Measurements from ENCODE around the gene ARHGEF6.

Gene ARHGEF6

GRCh38 chrX:136819031-136819703, 38.4 kb upstream of the ARHGEF6 start:
- WGBS, 2 donors (ENCODE audit: extremely low coverage in 2 of 2, insufficient read length in 2 of 2, insufficient replicate concordance in 1 of 2) = no CpG with 5 or more reads among the region's 5 CpGs
- no peak for DNase-seq (ENCODE audit: low spot score)

DNA sequence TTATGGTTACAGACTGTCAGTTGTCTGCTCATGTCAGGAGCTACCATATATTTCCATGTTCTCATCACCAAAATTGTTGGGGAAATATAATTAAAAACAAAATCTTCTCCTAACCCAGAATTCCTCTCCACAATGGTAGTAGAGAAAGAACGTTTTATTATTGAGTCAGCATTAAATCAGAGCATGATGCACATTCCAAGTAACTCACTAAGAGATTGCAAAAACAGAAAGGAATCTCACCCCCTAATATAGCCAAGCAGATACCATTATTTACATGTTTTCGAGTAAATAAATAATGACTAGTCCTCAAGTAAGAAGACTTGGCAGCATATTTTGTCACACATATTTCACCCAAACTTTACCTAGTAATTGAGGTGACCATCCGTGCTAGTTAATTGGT, 36.2 kb upstream of the ARHGEF6 start:
- DNase-seq (ENCODE audit: low spot score) = no peak
- H3K18ac ChIP-seq (ENCODE audit: low read length) = no peak overlapping the region

More at GRCh38 chrX:136819031-136819703, 38.4 kb upstream of the ARHGEF6 start:
- H2AK5ac ChIP-seq (ENCODE audit: low read depth, low read length) = no peak overlapping the region
- H3K27me3 ChIP-seq (ENCODE audit: control insufficient read depth in 3 of 3, insufficient read depth in 3 of 3, low read depth in 1 of 3, low read length in 3 of 3) = no peaks in the 10 kb centered on the region
- H4K91ac ChIP-seq (ENCODE audit: low read depth, low read length, poor library complexity) = no peak overlapping the region
- no peak overlapping the region for H3K4ac ChIP-seq (ENCODE audit: low read length)
- H3K4me2 ChIP-seq (ENCODE audit: insufficient read depth, low read length, poor library complexity, severe bottlenecking) = no peak overlapping the region
- no peaks in the 10 kb centered on the region for H3K9me3 ChIP-seq (replicated peaks in 1 of 2; ENCODE audit: control insufficient read depth in 2 of 2, insufficient read depth in 1 of 2, low read depth in 1 of 2, low read length in 2 of 2)
- no peak overlapping the region for H4K8ac ChIP-seq (ENCODE audit: low read depth, low read length)
- H2BK15ac ChIP-seq (ENCODE audit: low read length) = no peak overlapping the region
- no peaks in the 10 kb centered on the region for H3K4me1 ChIP-seq (ENCODE audit: control insufficient read depth in 2 of 2, insufficient read depth in 1 of 2, low read depth in 1 of 2, low read length in 2 of 2)
- no peak overlapping the region for H2BK12ac ChIP-seq (ENCODE audit: low read length)
- H3K4me3 ChIP-seq (ENCODE audit: low read length in 2 of 2) = no peak overlapping the region
- no peak overlapping the region for H3K9ac ChIP-seq (ENCODE audit: low read depth, low read length, poor library complexity)
- H3K23ac ChIP-seq (ENCODE audit: low read depth, low read length, poor library complexity) = no peak overlapping the region
- H2BK120ac ChIP-seq (ENCODE audit: low read depth, low read length) = no peak overlapping the region
- H2AFZ ChIP-seq (ENCODE audit: low read length) = no peak overlapping the region
- peaks cover 2 to 12% of the 10 kb centered on the region in 2 donors for H3K36me3 ChIP-seq (replicated peaks in 1 of 2; ENCODE audit: control insufficient read depth in 2 of 2, insufficient read depth in 2 of 2, low read length in 2 of 2)
- no peak overlapping the region for H2BK5ac ChIP-seq (ENCODE audit: low read length)
- H3K18ac ChIP-seq (ENCODE audit: low read length) = no peak overlapping the region
- no peak overlapping the region for H3K14ac ChIP-seq (ENCODE audit: low read length)
- no peak overlapping the region for H3K27ac ChIP-seq (replicated peaks; ENCODE audit: low read length)
- no peaks in the 10 kb centered on the region for H3K79me1 ChIP-seq (ENCODE audit: low read depth, low read length)

GRCh38 chrX:136814847-136815750, 34.4 kb upstream of the ARHGEF6 start:
- Histone ChIP-seq H2BK5ac (ENCODE audit: low read length) (no peak overlapping the region), H2BK15ac (ENCODE audit: low read length) (no peak overlapping the region), H3K27ac (replicated peaks; ENCODE audit: low read length) (no peak overlapping the region), H2BK120ac (ENCODE audit: low read depth, low read length) (no peak overlapping the region), H2AFZ (ENCODE audit: low read length) (no peak overlapping the region), H3K18ac (ENCODE audit: low read length) (no peak overlapping the region), H3K9ac (ENCODE audit: low read depth, low read length, poor library complexity) (no peak overlapping the region), H3K4me3 (ENCODE audit: low read length in 2 of 2) (no peak overlapping the region), H3K4me2 (ENCODE audit: insufficient read depth, low read length, poor library complexity, severe bottlenecking) (no peak overlapping the region), H2BK12ac (ENCODE audit: low read length) (no peak overlapping the region), H3K9me3 (replicated peaks in 1 of 2; ENCODE audit: control insufficient read depth in 2 of 2, insufficient read depth in 1 of 2, low read depth in 1 of 2, low read length in 2 of 2) (no peaks in the 10 kb centered on the region), H4K91ac (ENCODE audit: low read depth, low read length, poor library complexity) (no peak overlapping the region), H3K79me1 (ENCODE audit: low read depth, low read length) (no peaks in the 10 kb centered on the region), H3K4me1 (ENCODE audit: control insufficient read depth in 2 of 2, insufficient read depth in 1 of 2, low read depth in 1 of 2, low read length in 2 of 2) (no peaks in the 10 kb centered on the region), H4K8ac (ENCODE audit: low read depth, low read length) (no peak overlapping the region), H3K4ac (ENCODE audit: low read length) (no peak overlapping the region), H3K23ac (ENCODE audit: low read depth, low read length, poor library complexity) (no peak overlapping the region), H3K36me3 (replicated peaks in 1 of 2; ENCODE audit: control insufficient read depth in 2 of 2, insufficient read depth in 2 of 2, low read length in 2 of 2) (peaks cover 0 to 7% of the 10 kb centered on the region in 2 donors), H2AK5ac (ENCODE audit: low read depth, low read length) (no peak overlapping the region), H3K27me3 (ENCODE audit: control insufficient read depth in 3 of 3, insufficient read depth in 3 of 3, low read depth in 1 of 3, low read length in 3 of 3) (no peaks in the 10 kb centered on the region), H3K14ac (ENCODE audit: low read length) (no peak overlapping the region)
- WGBS, 2 donors (ENCODE audit: extremely low coverage in 2 of 2, insufficient read length in 2 of 2, insufficient replicate concordance in 1 of 2) = no CpG with 5 or more reads among the region's 3 CpGs
- no peak for DNase-seq (ENCODE audit: low spot score)

More for the DNA sequence above, 36.2 kb upstream of the ARHGEF6 start:
- H3K27ac ChIP-seq (replicated peaks; ENCODE audit: low read length) = no peak overlapping the region
- no peaks in the 10 kb centered on the region for H3K4me1 ChIP-seq (ENCODE audit: control insufficient read depth in 2 of 2, insufficient read depth in 1 of 2, low read depth in 1 of 2, low read length in 2 of 2)
- no peaks in the 10 kb centered on the region for H3K79me1 ChIP-seq (ENCODE audit: low read depth, low read length)
- H3K9me3 ChIP-seq (replicated peaks in 1 of 2; ENCODE audit: control insufficient read depth in 2 of 2, insufficient read depth in 1 of 2, low read depth in 1 of 2, low read length in 2 of 2) = no peaks in the 10 kb centered on the region
- peaks cover 2 to 12% of the 10 kb centered on the region in 2 donors for H3K36me3 ChIP-seq (replicated peaks in 1 of 2; ENCODE audit: control insufficient read depth in 2 of 2, insufficient read depth in 2 of 2, low read length in 2 of 2)
- H4K91ac ChIP-seq (ENCODE audit: low read depth, low read length, poor library complexity) = no peak overlapping the region
- H2AFZ ChIP-seq (ENCODE audit: low read length) = no peak overlapping the region
- H3K27me3 ChIP-seq (ENCODE audit: control insufficient read depth in 3 of 3, insufficient read depth in 3 of 3, low read depth in 1 of 3, low read length in 3 of 3) = no peaks in the 10 kb centered on the region
- no peak overlapping the region for H3K23ac ChIP-seq (ENCODE audit: low read depth, low read length, poor library complexity)
- no peak overlapping the region for H3K4ac ChIP-seq (ENCODE audit: low read length)
- no peak overlapping the region for H2BK5ac ChIP-seq (ENCODE audit: low read length)
- H3K14ac ChIP-seq (ENCODE audit: low read length) = no peak overlapping the region
- H4K8ac ChIP-seq (ENCODE audit: low read depth, low read length) = no peak overlapping the region
- no peak overlapping the region for H2BK15ac ChIP-seq (ENCODE audit: low read length)
- no peak overlapping the region for H2BK120ac ChIP-seq (ENCODE audit: low read depth, low read length)
- no peak overlapping the region for H3K4me3 ChIP-seq (ENCODE audit: low read length in 2 of 2)
- no peak overlapping the region for H3K4me2 ChIP-seq (ENCODE audit: insufficient read depth, low read length, poor library complexity, severe bottlenecking)
- no peak overlapping the region for H2AK5ac ChIP-seq (ENCODE audit: low read depth, low read length)
- WGBS, 2 donors (ENCODE audit: extremely low coverage in 2 of 2, insufficient read length in 2 of 2, insufficient replicate concordance in 1 of 2) = no CpG with 5 or more reads among the region's 3 CpGs
- H2BK12ac ChIP-seq (ENCODE audit: low read length) = no peak overlapping the region
- no peak overlapping the region for H3K9ac ChIP-seq (ENCODE audit: low read depth, low read length, poor library complexity)

- no CpG with 5 or more reads among the region's 1 CpG for WGBS, 2 donors (ENCODE audit: extremely low coverage in 2 of 2, insufficient read length in 2 of 2, insufficient replicate concordance in 1 of 2)
- Histone ChIP-seq H3K27me3 (ENCODE audit: control insufficient read depth in 3 of 3, insufficient read depth in 3 of 3, low read depth in 1 of 3, low read length in 3 of 3) (no peaks in the 10 kb centered on the region), H3K14ac (ENCODE audit: low read length) (no peak overlapping the region), H3K23ac (ENCODE audit: low read depth, low read length, poor library complexity) (no peak overlapping the region), H2AFZ (ENCODE audit: low read length) (no peak overlapping the region), H2BK5ac (ENCODE audit: low read length) (no peak overlapping the region), H3K4me3 (ENCODE audit: low read length in 2 of 2) (no peak overlapping the region), H2BK12ac (ENCODE audit: low read length) (no peak overlapping the region), H3K4ac (ENCODE audit: low read length) (no peak overlapping the region), H3K9ac (ENCODE audit: low read depth, low read length, poor library complexity) (no peak overlapping the region), H4K8ac (ENCODE audit: low read depth, low read length) (no peak overlapping the region), H3K4me2 (ENCODE audit: insufficient read depth, low read length, poor library complexity, severe bottlenecking) (no peak overlapping the region), H2AK5ac (ENCODE audit: low read depth, low read length) (no peak overlapping the region), H3K27ac (replicated peaks; ENCODE audit: low read length) (no peak overlapping the region), H3K36me3 (replicated peaks in 1 of 2; ENCODE audit: control insufficient read depth in 2 of 2, insufficient read depth in 2 of 2, low read length in 2 of 2) (no peaks in the 10 kb centered on the region), H3K79me1 (ENCODE audit: low read depth, low read length) (no peaks in the 10 kb centered on the region), H2BK15ac (ENCODE audit: low read length) (no peak overlapping the region), H2BK120ac (ENCODE audit: low read depth, low read length) (no peak overlapping the region), H3K4me1 (ENCODE audit: control insufficient read depth in 2 of 2, insufficient read depth in 1 of 2, low read depth in 1 of 2, low read length in 2 of 2) (no peaks in the 10 kb centered on the region), H3K9me3 (replicated peaks in 1 of 2; ENCODE audit: control insufficient read depth in 2 of 2, insufficient read depth in 1 of 2, low read depth in 1 of 2, low read length in 2 of 2) (no peaks in the 10 kb centered on the region), H3K18ac (ENCODE audit: low read length) (no peak overlapping the region), H4K91ac (ENCODE audit: low read depth, low read length, poor library complexity) (no peak overlapping the region)
- DNase-seq (ENCODE audit: low spot score) = no peak
Observed at GRCh38 chrX:136812286-136812685, 31.6 kb upstream of the ARHGEF6 start.

Data from neuronal stem cell (in vitro differentiated cells).